Epithelial cell of esophagus (primary cell): ENCODE measurements around the gene TLCD3B.

ENCODE experiments used
- DNase-seq: peaks from one replicate; pipeline ENCODE4 v3.0.0; 2010; ENCODE audit warnings: low read depth
- H3K4me3 ChIP-seq: 2 replicates; pipeline ENCODE4 v1.5.1; 2011; ENCODE audit warnings: mild to moderate bottlenecking, low read length, control low read depth
- CTCF ChIP-seq: IDR thresholded peaks from 2 replicates; pipeline ENCODE4 v1.5.1; 2011; ENCODE audit warnings: low read depth, mild to moderate bottlenecking, low read length, control low read depth, inconsistent platforms; ENCODE audit not compliant: insufficient read depth; ENCODE audit errors: missing control alignments

The TLCD3B gene

GRCh38 chr16:30032083-30032819 lies 1.2 kb upstream of the TLCD3B start:
- DNase-seq = peak; percentile 70
- H3K4me3 ChIP-seq = no peak overlapping the region
- peak; percentile 83 for TF ChIP-seq CTCF

- no peak for TF ChIP-seq CTCF
- no peak for DNase-seq
- H3K4me3 ChIP-seq = no peak overlapping the region
Measured at GRCh38 chr16:30031477-30031918, 427 bp upstream of the TLCD3B start.

- no peak for TF ChIP-seq CTCF
- DNase-seq = no peak
- H3K4me3 ChIP-seq = no peak overlapping the region
Measured at GRCh38 chr16:30030011-30030685, 923 bp downstream of the TLCD3B start.

- no peak for TF ChIP-seq CTCF
- H3K4me3 ChIP-seq = no peak overlapping the region
- peak; percentile 29 for DNase-seq
Measured at GRCh38 chr16:30028438-30029076, 2.5 kb downstream of the TLCD3B start.

GRCh38 chr16:30027588-30028437 lies 3.3 kb downstream of the TLCD3B start:
- DNase-seq = no peak
- no peak for TF ChIP-seq CTCF
- H3K4me3 ChIP-seq = no peak overlapping the region

- no peak for TF ChIP-seq CTCF
- no peak overlapping the region for H3K4me3 ChIP-seq
- no peak for DNase-seq
Measured at GRCh38 chr16:30026449-30026848, 4.6 kb downstream of the TLCD3B start.
